OCI-LY1 (cell line): Measurements from ENCODE around the gene ZFYVE16.

ENCODE experiments used
- H2AFZ ChIP-seq: fragments of 200-600 bp; sonication (generic), shearing (Covaris generic); 2 replicates; pipeline ENCODE4 v1.6.0; 2014; ENCODE audit warnings: antibody characterized with exemption, mild to moderate bottlenecking, low read length
- H3F3A ChIP-seq: fragments of 200-600 bp; sonication (generic), shearing (Covaris generic); 2 replicates; pipeline ENCODE4 v1.6.0; 2014; ENCODE audit warnings: mild to moderate bottlenecking, antibody characterized with exemption, low read length, moderate library complexity; ENCODE audit not compliant: insufficient read depth
- H3K27ac ChIP-seq: fragments of 200-600 bp; sonication (generic); 2 replicates; pipeline ENCODE4 v1.5.1; 2014; ENCODE audit warnings: low read length, mixed run types, mild to moderate bottlenecking, low read depth; ENCODE audit not compliant: poor library complexity, severe bottlenecking
- H3K27me3 ChIP-seq: fragments of 200-600 bp; sonication (generic); 2 replicates; pipeline ENCODE4 v1.6.0; 2014; ENCODE audit warnings: antibody characterized with exemption, mild to moderate bottlenecking, low read length, moderate library complexity; ENCODE audit not compliant: insufficient read depth
- H3K36me3 ChIP-seq: fragments of 200-600 bp; sonication (generic); 2 replicates; pipeline ENCODE4 v1.6.1; 2014; ENCODE audit warnings: mild to moderate bottlenecking, antibody characterized with exemption, low read length, moderate library complexity, mixed read lengths; ENCODE audit not compliant: insufficient read depth
- H3K4me1 ChIP-seq: fragments of 200-600 bp; sonication (generic); 2 replicates; pipeline ENCODE4 v1.5.1; 2014; ENCODE audit warnings: mild to moderate bottlenecking, low read length, moderate library complexity; ENCODE audit not compliant: insufficient read depth, severe bottlenecking
- H3K4me2 ChIP-seq: fragments of 200-600 bp; sonication (generic), shearing (Covaris generic); 2 replicates; pipeline ENCODE4 v1.6.1; 2014; ENCODE audit warnings: low read length
- H3K4me3 ChIP-seq: fragments of 200-600 bp; sonication (generic); 2 replicates; pipeline ENCODE4 v1.5.1; 2014; ENCODE audit warnings: low read length, low read depth, mild to moderate bottlenecking, mixed read lengths; ENCODE audit not compliant: poor library complexity, severe bottlenecking
- H3K79me2 ChIP-seq: fragments of 200-600 bp; shearing (Covaris generic); 2 replicates; pipeline ENCODE4 v1.6.1; 2016; ENCODE audit warnings: mixed run types, low read length, mixed read lengths; ENCODE audit not compliant: insufficient read depth
- H3K9ac ChIP-seq: fragments of 200-600 bp; sonication (generic), shearing (Covaris generic); 2 replicates; pipeline ENCODE4 v1.6.1; 2014; ENCODE audit warnings: mild to moderate bottlenecking, low read length, mixed read lengths
- H3K9me2 ChIP-seq: fragments of 200-600 bp; sonication (generic), shearing (Covaris generic); 2 replicates; pipeline ENCODE4 v1.6.1; 2014; ENCODE audit warnings: low read depth, mild to moderate bottlenecking, low read length, mixed read lengths
- H3K9me3 ChIP-seq: fragments of 200-600 bp; shearing (Covaris generic); 2 replicates; pipeline ENCODE4 v1.6.1; 2014; ENCODE audit warnings: low read length, mixed read lengths
- H4K20me1 ChIP-seq: fragments of 200-600 bp; sonication (generic), shearing (Covaris generic); 2 replicates; pipeline ENCODE4 v1.6.0; 2016; ENCODE audit warnings: mild to moderate bottlenecking, low read length; ENCODE audit not compliant: insufficient read depth
- CTCF ChIP-seq: fragments of 200-600 bp; sonication (generic), shearing (Covaris generic); IDR thresholded peaks from 2 replicates; pipeline ENCODE4 v1.5.1; 2017; ENCODE audit warnings: mild to moderate bottlenecking, antibody characterized with exemption, low read length, moderate library complexity, mixed read lengths
- EZH2 ChIP-seq: fragments of 200-600 bp; sonication (generic), shearing (Covaris generic); IDR thresholded peaks from 2 replicates; pipeline ENCODE4 v1.8.0; 2017; ENCODE audit warnings: borderline replicate concordance, mixed run types, mild to moderate bottlenecking, antibody characterized with exemption, low read length, moderate library complexity, mixed read lengths

Gene ZFYVE16

GRCh38 chr5:80503641-80504040 is 95.8 kb downstream of the ZFYVE16 start:
- no peak for TF ChIP-seq CTCF
- no peak for TF ChIP-seq EZH2
- no peak overlapping the region; the same call in 1 of the 2 replicates for H3K4me2 ChIP-seq
- no peak overlapping the region for H3K27ac ChIP-seq

GRCh38 chr5:80504833-80505232 is 97.0 kb downstream of the ZFYVE16 start:
- TF ChIP-seq EZH2 (no peak), CTCF (no peak)
- no peaks in the 10 kb centered on the region for H3K9me2 ChIP-seq
- no peaks in the 10 kb centered on the region for H4K20me1 ChIP-seq
- no peak overlapping the region for H3K4me3 ChIP-seq
- H3K79me2 ChIP-seq: no peaks in the 10 kb centered on the region
- no peaks in the 10 kb centered on the region for H3K36me3 ChIP-seq
- H3K9me3 ChIP-seq: no peaks in the 10 kb centered on the region
- H3K4me1 ChIP-seq: no peaks in the 10 kb centered on the region
- no peaks in the 10 kb centered on the region for H3F3A ChIP-seq
- no peak overlapping the region for H2AFZ ChIP-seq
- no peak overlapping the region for H3K9ac ChIP-seq
- no peak overlapping the region for H3K4me2 ChIP-seq
- H3K27me3 ChIP-seq: no peaks in the 10 kb centered on the region
- no peak overlapping the region for H3K27ac ChIP-seq

More at GRCh38 chr5:80503641-80504040, 95.8 kb downstream of the ZFYVE16 start:
- Histone ChIP-seq H3K9me3 (no peaks in the 10 kb centered on the region), H2AFZ (no peak overlapping the region), H3K9me2 (no peaks in the 10 kb centered on the region), H3K79me2 (no peaks in the 10 kb centered on the region), H3K9ac (no peak overlapping the region), H3K4me3 (no peak overlapping the region), H3K36me3 (no peaks in the 10 kb centered on the region), H3K4me1 (no peaks in the 10 kb centered on the region), H3K27me3 (no peaks in the 10 kb centered on the region), H4K20me1 (no peaks in the 10 kb centered on the region), H3F3A (no peaks in the 10 kb centered on the region)

- no peak overlapping the region for H3K9ac ChIP-seq
- H4K20me1 ChIP-seq: no peaks in the 10 kb centered on the region
- no peaks in the 10 kb centered on the region for H3K79me2 ChIP-seq
- no peaks in the 10 kb centered on the region for H3F3A ChIP-seq
- H3K4me1 ChIP-seq: no peaks in the 10 kb centered on the region
- no peak overlapping the region for H3K4me3 ChIP-seq
- no peaks in the 10 kb centered on the region for H3K9me3 ChIP-seq
- no peak overlapping the region for H3K27ac ChIP-seq
- no peaks in the 10 kb centered on the region for H3K36me3 ChIP-seq
- no peak for TF ChIP-seq EZH2
- no peak overlapping the region for H2AFZ ChIP-seq
- H3K4me2 ChIP-seq: no peak overlapping the region
- H3K27me3 ChIP-seq: no peaks in the 10 kb centered on the region
- no peaks in the 10 kb centered on the region for H3K9me2 ChIP-seq
These were observed 99.8 kb downstream of the ZFYVE16 start for GRCh38 chr5:80507663-80508062.

- Histone ChIP-seq H3K9me3 (no peaks in the 10 kb centered on the region), H4K20me1 (no peaks in the 10 kb centered on the region), H3K27ac (no peak overlapping the region), H3K9ac (no peak overlapping the region), H3K4me2 (no peak overlapping the region), H3K36me3 (no peaks in the 10 kb centered on the region), H3K4me1 (no peaks in the 10 kb centered on the region), H3F3A (no peaks in the 10 kb centered on the region), H3K79me2 (no peaks in the 10 kb centered on the region), H3K9me2 (no peaks in the 10 kb centered on the region), H3K27me3 (no peaks in the 10 kb centered on the region), H2AFZ (no peak overlapping the region), H3K4me3 (no peak overlapping the region)
- TF ChIP-seq EZH2 (no peak), CTCF (no peak)
These were observed 101.0 kb downstream of the ZFYVE16 start for GRCh38 chr5:80508844-80509243.
